Measurements from ENCODE around the gene NAGK. TPM values are rescaled to one million over a fixed set of nuclear protein-coding genes. Genes with fewer than 3 reads are reported as not detected.
"Not testable (repeated sequence)": the region's sequence is repeated elsewhere in the genome, so short reads cannot be mapped to it uniquely, and the experiment has no call there.

Gene NAGK
- polyA plus RNA-seq (2013, experiment 1 of 2; ENCODE audit: insufficient read length): 126 TPM
- polyA plus RNA-seq (2013, experiment 2 of 2; ENCODE audit: insufficient read length): 80.0 TPM

- peak; percentile 94 for DNase-seq
Measured at GRCh38 chr2:71068218-71069035, at the start of gene NAGK. Gene NAGK (plus strand): TSS chr2:71068648. CDS start chr2:71068684, 36 bp downstream.

- not testable (repeated sequence) for DNase-seq
Measured at GRCh38 chr2:71019989-71020388, 48.5 kb upstream of the NAGK start.

GRCh38 chr2:71021394-71021793, 47.1 kb upstream of the NAGK start:
- not testable (repeated sequence) for DNase-seq

GRCh38 chr2:71023553-71024243, 44.8 kb upstream of the NAGK start:
- not testable (repeated sequence) for DNase-seq

- DNase-seq: not testable (repeated sequence)
Measured at GRCh38 chr2:71036296-71036695, 32.2 kb upstream of the NAGK start.

- no peak for DNase-seq
Measured at GRCh38 chr2:71042287-71042686, 26.2 kb upstream of the NAGK start.

GRCh38 chr2:71043531-71044407, 24.7 kb upstream of the NAGK start:
- DNase-seq: no peak

- DNase-seq: no peak
Measured at GRCh38 chr2:71045151-71045550, 23.3 kb upstream of the NAGK start.

GRCh38 chr2:71045865-71046548, 22.4 kb upstream of the NAGK start:
- DNase-seq: no peak

- DNase-seq: no peak
Measured at GRCh38 chr2:71048096-71048495, 20.4 kb upstream of the NAGK start.

- not testable (repeated sequence) for DNase-seq
Measured at GRCh38 chr2:71049704-71050360, 18.6 kb upstream of the NAGK start.

GRCh38 chr2:71055206-71055740, 13.2 kb upstream of the NAGK start:
- DNase-seq: not testable (repeated sequence)

- no peak for DNase-seq
Measured at GRCh38 chr2:71060211-71060610, 8.2 kb upstream of the NAGK start.

GRCh38 chr2:71060871-71061270, 7.6 kb upstream of the NAGK start:
- DNase-seq: peak; percentile 17

GRCh38 chr2:71063216-71063615, 5.2 kb upstream of the NAGK start:
- no peak for DNase-seq

GRCh38 chr2:71064110-71064611, 4.3 kb upstream of the NAGK start:
- no peak for DNase-seq

GRCh38 chr2:71064754-71065621, 3.5 kb upstream of the NAGK start:
- DNase-seq: no peak

- DNase-seq: no peak
Measured at GRCh38 chr2:71066856-71067255, 1.6 kb upstream of the NAGK start.

GRCh38 chr2:71067567-71068217, 756 bp upstream of the NAGK start:
- DNase-seq: peak; percentile 17

All from fibroblast of skin of back (primary cell).